HL-60 (cell line): ENCODE measurements around the gene GNG8.

Experiments
- DNase-seq, 2 experiments: peaks; one replicate each; pipeline ENCODE4 v3.0.0-alpha.2; 2010 to 2020; ENCODE audit warnings: low read depth in 1 of 2, low spot score in 1 of 2
- H3K27ac ChIP-seq: fragments of 250-450 bp; sonication (Bioruptor Pico); replicated peaks from 2 replicates; pipeline ENCODE4 v1.5.1; 2020; ENCODE audit warnings: mild to moderate bottlenecking, moderate library complexity
- H3K27me3 ChIP-seq: fragments of 250-450 bp; sonication (Bioruptor Pico); 2 replicates; pipeline ENCODE4 v1.5.1; 2021; ENCODE audit warnings: mild to moderate bottlenecking, moderate library complexity; ENCODE audit not compliant: insufficient read depth, poor library complexity, severe bottlenecking
- H3K4me3 ChIP-seq: replicated peaks from 2 replicates; pipeline ENCODE4 v1.5.1; 2011; ENCODE audit warnings: mild to moderate bottlenecking, control low read depth, low read length; ENCODE audit not compliant: insufficient read depth
- GABPA ChIP-seq: IDR thresholded peaks from 2 replicates; pipeline ENCODE4 v1.6.1; 2012; ENCODE audit warnings: low read depth
- POLR2AphosphoS5 ChIP-seq: IDR thresholded peaks from 2 replicates; pipeline ENCODE4 v1.6.1; 2012; ENCODE audit warnings: low read depth
- SPI1 ChIP-seq: IDR thresholded peaks from 2 replicates; pipeline ENCODE4 v1.6.1; 2012; ENCODE audit warnings: low read depth, mild to moderate bottlenecking, borderline replicate concordance
- TF ChIP-seq, protein P1 (sequence below): IDR thresholded peaks from 2 replicates; pipeline ENCODE4 v1.6.1; 2012; ENCODE audit warnings: low read depth; ENCODE audit not compliant: insufficient replicate concordance
- TF ChIP-seq, protein P2 (sequence below): IDR thresholded peaks from one replicate; pipeline ENCODE4 v1.5.1; 2011; ENCODE audit warnings: low read length, control low read depth, inconsistent platforms; ENCODE audit not compliant: insufficient read depth

GNG8 gene

DNA sequence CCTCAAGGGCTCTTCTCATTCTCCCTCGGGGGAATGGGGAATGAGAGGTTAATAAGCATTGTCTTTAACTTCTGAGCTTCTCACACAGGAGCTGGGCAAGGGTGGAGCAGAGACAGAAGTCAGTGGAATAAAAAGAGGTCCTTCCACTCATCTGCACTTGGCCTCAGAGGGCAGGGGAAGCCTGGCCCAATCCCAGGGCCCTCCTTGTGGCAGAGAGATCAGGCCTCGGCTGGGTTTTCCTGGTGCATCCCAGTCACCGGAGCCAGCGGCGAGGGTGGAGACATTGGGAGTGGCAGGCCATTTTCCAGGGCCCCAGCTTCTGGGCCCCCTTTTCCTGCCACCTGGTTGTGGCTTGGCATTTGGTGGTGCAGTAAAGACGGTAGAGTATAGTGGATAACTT is 24.2 kb downstream of the GNG8 start:
- Histone ChIP-seq H3K27me3 (no peaks in the 10 kb centered on the region), H3K4me3 (no peak overlapping the region), H3K27ac (no peak overlapping the region)
- DNase-seq: no peak
- TF ChIP-seq GABPA (no peak), SPI1 (no peak), POLR2AphosphoS5 (no peak)
- TF ChIP-seq, protein P1, sequence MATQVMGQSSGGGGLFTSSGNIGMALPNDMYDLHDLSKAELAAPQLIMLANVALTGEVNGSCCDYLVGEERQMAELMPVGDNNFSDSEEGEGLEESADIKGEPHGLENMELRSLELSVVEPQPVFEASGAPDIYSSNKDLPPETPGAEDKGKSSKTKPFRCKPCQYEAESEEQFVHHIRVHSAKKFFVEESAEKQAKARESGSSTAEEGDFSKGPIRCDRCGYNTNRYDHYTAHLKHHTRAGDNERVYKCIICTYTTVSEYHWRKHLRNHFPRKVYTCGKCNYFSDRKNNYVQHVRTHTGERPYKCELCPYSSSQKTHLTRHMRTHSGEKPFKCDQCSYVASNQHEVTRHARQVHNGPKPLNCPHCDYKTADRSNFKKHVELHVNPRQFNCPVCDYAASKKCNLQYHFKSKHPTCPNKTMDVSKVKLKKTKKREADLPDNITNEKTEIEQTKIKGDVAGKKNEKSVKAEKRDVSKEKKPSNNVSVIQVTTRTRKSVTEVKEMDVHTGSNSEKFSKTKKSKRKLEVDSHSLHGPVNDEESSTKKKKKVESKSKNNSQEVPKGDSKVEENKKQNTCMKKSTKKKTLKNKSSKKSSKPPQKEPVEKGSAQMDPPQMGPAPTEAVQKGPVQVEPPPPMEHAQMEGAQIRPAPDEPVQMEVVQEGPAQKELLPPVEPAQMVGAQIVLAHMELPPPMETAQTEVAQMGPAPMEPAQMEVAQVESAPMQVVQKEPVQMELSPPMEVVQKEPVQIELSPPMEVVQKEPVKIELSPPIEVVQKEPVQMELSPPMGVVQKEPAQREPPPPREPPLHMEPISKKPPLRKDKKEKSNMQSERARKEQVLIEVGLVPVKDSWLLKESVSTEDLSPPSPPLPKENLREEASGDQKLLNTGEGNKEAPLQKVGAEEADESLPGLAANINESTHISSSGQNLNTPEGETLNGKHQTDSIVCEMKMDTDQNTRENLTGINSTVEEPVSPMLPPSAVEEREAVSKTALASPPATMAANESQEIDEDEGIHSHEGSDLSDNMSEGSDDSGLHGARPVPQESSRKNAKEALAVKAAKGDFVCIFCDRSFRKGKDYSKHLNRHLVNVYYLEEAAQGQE: no peak
- TF ChIP-seq, protein P2, sequence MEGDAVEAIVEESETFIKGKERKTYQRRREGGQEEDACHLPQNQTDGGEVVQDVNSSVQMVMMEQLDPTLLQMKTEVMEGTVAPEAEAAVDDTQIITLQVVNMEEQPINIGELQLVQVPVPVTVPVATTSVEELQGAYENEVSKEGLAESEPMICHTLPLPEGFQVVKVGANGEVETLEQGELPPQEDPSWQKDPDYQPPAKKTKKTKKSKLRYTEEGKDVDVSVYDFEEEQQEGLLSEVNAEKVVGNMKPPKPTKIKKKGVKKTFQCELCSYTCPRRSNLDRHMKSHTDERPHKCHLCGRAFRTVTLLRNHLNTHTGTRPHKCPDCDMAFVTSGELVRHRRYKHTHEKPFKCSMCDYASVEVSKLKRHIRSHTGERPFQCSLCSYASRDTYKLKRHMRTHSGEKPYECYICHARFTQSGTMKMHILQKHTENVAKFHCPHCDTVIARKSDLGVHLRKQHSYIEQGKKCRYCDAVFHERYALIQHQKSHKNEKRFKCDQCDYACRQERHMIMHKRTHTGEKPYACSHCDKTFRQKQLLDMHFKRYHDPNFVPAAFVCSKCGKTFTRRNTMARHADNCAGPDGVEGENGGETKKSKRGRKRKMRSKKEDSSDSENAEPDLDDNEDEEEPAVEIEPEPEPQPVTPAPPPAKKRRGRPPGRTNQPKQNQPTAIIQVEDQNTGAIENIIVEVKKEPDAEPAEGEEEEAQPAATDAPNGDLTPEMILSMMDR: no peak

DNA sequence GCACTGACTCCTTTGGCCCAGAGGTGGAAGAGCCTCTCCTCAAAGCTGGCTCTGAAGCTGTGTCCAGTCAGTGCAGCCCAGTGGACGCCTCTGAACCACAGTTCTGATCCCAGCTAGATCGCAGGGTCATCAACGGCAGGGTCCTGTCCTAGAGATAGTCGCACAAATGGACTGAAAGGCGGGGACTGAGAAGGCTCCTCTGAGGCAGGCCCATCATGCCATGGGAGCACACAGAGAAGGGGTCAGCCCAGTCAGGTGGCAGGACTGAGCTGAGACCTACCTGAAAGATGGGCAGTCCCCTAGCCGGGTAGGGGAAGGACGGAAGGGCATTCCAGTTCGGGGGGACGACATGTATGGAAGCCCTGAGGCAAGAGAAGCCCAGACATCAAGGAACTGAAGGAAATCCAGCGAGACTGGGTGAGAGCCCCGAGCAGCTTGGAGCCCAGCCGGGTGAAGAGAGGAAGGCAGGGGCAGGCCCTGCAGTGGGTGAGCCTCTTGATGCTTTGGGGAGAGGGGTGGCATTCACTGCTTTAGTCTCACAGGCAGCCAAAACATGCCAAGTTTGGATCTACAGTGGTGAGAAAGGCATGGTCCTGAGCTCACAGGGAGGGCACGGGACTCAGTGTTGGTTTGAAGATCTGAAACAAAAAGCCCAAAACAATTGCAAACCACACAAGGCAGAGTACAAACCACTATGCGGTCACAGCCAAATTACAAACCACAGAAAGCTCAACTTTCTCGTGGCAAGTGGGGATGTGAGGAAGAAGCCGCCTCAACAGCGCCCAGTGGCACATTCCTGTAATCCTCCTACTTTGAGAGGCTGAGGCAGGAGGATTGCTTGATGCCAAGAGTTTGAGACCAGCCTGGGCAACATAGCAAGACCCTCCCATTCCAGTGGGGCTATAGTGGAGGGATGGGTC is 24.9 kb downstream of the GNG8 start:
- peak in 1 of 2 experiments; percentile 68 for DNase-seq
- no peak for TF ChIP-seq GABPA
- TF ChIP-seq, protein P1: no peak
- TF ChIP-seq SPI1: no peak
- TF ChIP-seq, protein P2: no peak
- no peak for TF ChIP-seq POLR2AphosphoS5
- Histone ChIP-seq H3K27me3 (no peaks in the 10 kb centered on the region), H3K27ac (no peak overlapping the region), H3K4me3 (no peak overlapping the region)

DNA sequence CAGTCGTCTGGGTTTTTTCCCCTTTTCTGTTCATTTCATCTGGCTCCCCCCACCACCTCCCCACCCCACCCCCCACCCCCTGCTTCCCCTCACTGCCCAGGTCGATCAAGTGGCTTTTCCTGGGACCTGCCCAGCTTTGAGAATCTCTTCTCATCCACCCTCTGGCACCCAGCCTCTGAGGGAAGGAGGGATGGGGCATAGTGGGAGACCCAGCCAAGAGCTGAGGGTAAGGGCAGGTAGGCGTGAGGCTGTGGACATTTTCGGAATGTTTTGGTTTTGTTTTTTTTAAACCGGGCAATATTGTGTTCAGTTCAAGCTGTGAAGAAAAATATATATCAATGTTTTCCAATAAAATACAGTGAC is 25.6 kb downstream of the GNG8 start:
- no peak for DNase-seq
- Histone ChIP-seq H3K27ac (no peak overlapping the region), H3K27me3 (no peaks in the 10 kb centered on the region), H3K4me3 (no peak overlapping the region)
- TF ChIP-seq, protein P1: no peak
- TF ChIP-seq POLR2AphosphoS5 (no peak), SPI1 (no peak), GABPA (no peak)
- TF ChIP-seq, protein P2: no peak
